CD1c-positive myeloid dendritic cell (primary cell): ENCODE results near the gene LAMB1.
"Not testable (repeated sequence)": the region's sequence is repeated elsewhere in the genome, so short reads cannot be mapped to it uniquely, and the experiment has no call there.

Experiments used
- DNase-seq: peaks from one replicate; pipeline ENCODE4 v3.0.0-alpha.2; 2016; ENCODE audit errors: extremely low spot score

The LAMB1 gene

GRCh38 chr7:107917763-107918651 lies 85.0 kb downstream of the LAMB1 start:
- no peak for DNase-seq

GRCh38 chr7:107915541-107915940 lies 87.4 kb downstream of the LAMB1 start:
- DNase-seq: no peak

GRCh38 chr7:107914831-107915230 lies 88.1 kb downstream of the LAMB1 start:
- DNase-seq: peak; percentile 20

GRCh38 chr7:107913851-107914250 lies 89.1 kb downstream of the LAMB1 start:
- DNase-seq: no peak

- DNase-seq: no peak
These were observed 91.0 kb downstream of the LAMB1 start for GRCh38 chr7:107911981-107912380.

DNA sequence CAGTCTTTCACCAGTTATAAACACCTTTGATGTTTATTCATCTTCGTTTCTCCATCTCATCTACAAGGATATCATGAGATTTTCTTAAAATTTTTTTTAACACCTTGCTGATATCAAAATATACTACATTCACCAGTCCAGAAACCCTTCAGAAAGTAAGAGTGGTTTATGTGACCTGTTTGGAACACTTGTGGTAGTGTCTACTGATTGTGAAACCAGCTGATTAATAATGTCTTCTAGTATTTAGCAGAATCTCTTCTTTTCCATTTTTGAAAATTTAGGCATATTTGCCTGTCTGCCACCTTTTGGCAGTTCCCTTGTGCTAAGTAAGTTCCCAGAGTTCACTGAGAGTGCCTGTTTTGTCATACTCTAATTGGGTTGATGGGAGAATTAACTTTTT lies 93.5 kb downstream of the LAMB1 start:
- DNase-seq: no peak

DNA sequence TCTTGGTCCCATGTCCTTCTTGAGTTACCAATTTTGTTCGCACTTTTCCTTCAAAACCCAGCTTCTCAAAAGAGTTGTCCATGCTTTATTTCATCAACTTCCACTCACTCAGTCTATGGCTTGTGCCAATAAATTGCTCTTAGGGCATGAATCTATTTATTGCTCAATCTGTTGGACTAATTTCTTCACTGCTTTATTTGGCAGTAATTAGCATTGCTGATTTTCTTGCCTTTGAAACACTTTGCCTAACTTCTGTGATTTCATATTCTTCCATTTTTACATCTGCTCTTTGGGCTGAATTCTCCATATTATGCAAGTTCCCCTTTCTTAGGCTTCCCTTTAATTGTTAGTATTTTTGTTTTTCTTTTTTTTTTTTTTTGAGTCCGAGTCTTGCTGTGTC lies 95.2 kb downstream of the LAMB1 start:
- peak; percentile 65 for DNase-seq

GRCh38 chr7:107902381-107902780 lies 100.6 kb downstream of the LAMB1 start:
- no peak for DNase-seq

GRCh38 chr7:107900496-107901015 lies 102.4 kb downstream of the LAMB1 start:
- no peak for DNase-seq

GRCh38 chr7:107898997-107899594 lies 103.9 kb downstream of the LAMB1 start:
- no peak for DNase-seq

GRCh38 chr7:107892367-107892741 lies 110.6 kb downstream of the LAMB1 start:
- not testable (repeated sequence) for DNase-seq

DNA sequence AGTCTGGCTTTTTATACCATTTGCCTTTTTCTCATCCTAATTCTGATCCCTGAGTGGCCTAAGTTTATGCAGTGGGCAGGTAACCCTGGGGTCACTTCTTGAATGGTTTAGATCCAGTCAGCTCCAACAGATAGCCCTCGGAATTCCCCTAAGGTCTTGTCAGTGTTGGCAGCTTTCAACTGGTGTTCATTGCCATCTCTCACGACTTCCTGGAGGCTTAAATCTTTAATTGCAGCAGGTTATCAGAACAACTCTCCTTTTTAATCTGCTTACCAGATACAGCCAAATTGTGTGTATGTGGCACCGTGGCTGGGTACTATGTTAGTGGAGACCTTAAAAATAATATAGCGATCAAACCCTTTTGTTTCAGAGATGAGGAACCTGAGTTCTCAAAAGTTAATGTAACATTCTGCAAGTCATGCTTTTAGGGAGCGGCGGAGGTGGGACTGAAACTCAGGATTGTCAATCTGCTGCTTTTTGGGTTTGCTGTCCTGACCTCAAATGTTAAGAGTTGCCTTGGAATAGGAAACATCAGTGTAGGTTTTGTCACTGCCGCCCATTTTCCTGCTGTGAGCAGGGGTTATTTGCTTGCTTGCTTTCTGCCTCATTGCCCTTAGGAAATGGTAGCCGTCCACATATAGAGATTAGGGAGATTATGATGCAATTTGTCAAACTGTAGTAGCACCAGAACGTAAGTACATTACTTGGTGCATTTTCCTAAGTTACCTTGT lies 111.2 kb downstream of the LAMB1 start:
- DNase-seq: peak; percentile 54

DNA sequence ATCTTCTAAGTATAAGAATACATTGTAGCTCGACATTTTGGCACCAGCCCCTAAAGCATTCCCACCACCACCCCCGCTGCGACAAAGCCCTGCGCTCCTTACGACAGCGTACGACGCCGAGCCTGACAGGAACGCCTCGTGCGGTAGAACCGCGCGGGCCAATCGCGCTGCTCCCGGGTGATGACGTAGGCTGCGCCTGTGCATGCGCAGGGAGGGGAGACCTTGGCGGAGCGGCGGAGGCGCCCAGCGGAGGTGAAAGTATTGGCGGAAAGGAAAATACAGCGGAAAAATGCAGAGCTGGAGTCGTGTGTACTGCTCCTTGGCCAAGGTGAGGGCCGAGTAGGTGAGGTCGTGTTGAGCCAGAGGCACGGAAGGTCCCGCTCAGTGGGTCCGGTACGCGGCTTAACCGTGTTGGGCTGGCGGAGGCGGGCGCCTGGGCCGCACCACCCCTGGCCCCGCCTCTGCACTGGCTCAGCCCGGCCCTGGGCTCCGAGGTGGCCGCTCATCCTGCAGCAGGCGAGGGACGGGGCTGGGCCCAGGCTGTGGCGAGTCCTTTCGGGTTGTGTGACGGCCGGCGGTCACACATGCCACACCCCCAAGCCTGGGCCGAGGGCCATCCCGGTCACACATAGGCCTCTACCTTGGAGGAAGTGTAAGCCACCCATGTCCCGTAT lies 111.9 kb downstream of the LAMB1 start, which contains the start of gene DLD:
Gene DLD (plus strand): TSS at position 222 of the 674 bp plus-strand sequence. CDS start 68 bp downstream, at position 290.
- DNase-seq: peak; percentile 97

DNA sequence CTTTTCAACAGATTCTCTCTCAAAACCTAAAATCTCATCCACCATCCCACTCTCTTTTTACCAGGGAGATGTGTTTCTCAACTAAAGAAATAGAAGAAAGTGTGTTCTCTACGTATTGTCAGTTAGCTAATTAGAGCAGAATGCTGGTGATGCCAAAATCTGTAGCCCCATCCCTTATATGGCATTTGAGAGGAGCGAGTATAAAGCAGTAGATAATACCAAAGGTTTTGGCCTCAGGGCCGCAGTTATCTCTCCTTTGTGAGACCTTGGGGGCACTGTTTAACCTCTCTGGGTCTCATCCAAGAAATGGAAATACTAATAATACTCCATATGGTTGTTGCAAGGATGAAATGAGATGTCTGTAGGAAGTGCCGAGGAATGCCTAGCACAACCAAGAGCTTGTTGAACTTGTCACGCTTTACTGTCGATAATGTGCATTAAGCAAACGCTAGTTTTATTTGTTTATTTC lies 112.4 kb downstream of the LAMB1 start:
- no peak for DNase-seq

DNA sequence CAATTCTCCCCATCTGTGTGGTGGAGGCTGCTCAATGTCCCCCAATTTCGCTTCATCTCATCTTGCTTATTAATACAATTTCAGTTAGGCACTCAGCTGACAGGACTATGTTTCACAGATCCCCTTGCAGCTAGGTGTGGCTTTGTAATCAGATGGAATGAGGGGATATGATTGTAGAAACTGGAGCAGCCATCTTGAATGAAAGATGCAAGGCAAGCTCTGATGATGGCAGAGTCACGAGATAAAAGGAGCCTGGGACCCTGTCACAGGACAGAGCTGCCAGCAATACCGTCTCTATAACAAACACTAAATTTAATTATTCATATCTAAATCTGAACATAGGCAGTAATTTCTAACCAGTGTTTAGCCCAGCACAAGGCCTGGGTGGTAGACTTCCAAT lies 113.0 kb downstream of the LAMB1 start:
- DNase-seq: no peak

DNA sequence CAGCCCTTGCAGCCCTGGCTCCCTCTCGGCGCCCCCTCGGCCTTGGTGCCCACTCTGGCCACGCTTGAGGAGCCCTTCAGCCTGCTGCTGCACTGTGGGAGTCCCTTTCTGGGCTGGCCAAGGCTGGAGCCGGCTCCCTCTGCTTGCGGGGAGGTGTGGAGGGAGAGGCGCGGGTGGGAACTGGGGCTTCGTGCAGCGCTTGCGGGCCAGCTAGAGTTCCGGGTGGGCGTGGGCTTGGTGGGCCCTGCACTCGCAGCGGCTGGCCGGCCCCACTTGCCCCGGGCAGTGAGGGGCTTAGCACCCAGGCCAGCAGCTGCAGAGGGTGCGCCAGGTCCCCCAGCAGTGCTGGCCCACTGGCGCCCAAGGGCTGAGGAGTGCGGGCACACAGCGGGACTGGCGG lies 115.1 kb downstream of the LAMB1 start:
- not testable (repeated sequence) for DNase-seq

DNA sequence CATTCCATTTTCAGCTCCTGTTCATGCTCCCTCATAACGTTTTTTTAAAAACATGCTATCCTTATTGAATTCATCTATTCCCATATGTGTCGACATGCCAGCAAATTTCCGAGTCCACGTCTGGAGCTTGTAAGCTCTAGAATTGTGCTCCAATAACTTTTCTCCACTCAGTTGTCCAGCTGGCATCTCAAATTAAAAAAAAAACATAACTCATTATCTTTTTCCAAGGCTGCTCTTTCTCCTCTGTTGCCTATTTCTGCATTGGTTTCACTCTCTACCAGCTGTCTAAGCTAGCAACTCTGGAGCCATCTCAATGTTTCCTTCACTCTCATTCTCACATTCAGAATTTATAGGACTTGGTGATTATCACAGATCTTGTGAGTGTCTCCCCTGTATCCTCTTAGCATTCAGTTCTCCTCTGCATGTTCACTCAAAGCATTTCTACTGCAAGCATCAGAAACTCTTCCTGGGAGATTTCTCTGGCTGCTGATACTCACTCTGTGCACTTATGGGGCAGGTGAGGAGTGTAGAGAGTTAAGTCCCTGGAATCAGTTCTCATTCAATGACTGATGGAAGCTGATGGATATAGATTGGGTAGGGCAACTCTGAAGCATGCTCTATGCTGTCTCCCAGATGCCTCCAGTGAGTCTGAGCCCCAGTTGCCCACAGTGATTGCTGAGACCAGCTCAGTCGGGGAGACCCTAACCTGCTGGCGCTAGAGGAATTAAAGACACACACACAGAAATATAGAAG lies 118.7 kb downstream of the LAMB1 start:
- no peak for DNase-seq

DNA sequence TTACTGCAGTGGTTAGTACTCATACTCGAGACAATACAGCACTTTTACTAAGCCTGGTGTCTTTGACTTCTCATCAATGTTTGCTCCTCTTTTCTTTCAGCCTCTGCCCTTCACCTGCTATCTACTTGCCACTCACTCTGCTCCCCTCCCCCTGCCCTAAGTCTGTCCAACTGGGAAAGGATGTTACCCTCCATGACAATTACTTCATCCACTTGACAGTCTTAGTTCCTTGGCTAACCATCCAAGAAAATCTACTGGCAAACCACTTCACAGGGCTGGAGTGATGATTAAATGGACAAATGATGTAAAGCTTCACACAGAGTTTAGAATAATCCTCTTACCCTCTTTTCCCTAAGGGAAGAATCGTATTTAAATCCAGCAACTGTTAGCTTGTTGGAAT lies 120.2 kb downstream of the LAMB1 start:
- DNase-seq: no peak

DNA sequence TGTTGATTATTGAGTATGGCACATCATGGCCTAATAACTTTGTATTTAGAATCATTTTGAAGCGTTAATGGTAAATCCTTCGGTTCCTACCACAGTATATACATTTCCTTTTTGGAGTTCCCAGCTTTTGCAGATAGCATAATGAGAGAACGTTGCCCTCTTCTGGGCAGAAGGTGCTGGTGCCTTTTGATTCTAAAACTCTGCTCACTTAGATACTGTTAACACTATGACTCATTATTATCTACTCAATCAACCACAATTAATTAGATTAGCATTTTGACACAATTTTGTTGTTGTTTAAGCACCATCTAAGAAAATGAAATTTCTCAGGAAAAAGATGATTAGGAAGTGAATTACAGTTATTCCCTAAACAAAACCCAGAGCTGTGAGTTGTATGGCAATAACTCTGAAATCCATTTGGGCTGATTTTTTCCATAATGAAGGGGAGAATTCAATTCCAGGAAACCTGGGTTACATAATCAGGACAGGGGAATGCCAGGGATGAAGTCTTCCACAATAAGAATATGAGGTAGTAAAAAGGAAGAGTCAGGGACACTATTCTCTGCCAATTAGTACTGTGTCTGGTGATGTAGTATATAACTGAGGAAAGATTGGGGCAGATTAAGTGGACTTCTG lies 123.4 kb downstream of the LAMB1 start:
- peak; percentile 65 for DNase-seq

GRCh38 chr7:107878636-107879035 lies 124.3 kb downstream of the LAMB1 start:
- DNase-seq: no peak
